PC-3 (cell line): Measurements from ENCODE around the gene VSTM2B. TPM values are rescaled to one million over a fixed set of nuclear protein-coding genes. Genes with fewer than 3 reads are reported as not detected.

Experiments used
- ATAC-seq: fragments of 200-7000 bp; cut with Tn5 transposase; 2 replicates; pipeline ENCODE4 v1.9.1; 2020; ENCODE audit warnings: mild to moderate bottlenecking, moderate library complexity
- BruUV-seq: library from RNA; stranded (reverse); fragments of 400-500 nt; replicated peaks from 2 replicates; lab custom pipeline; 2021; lab: Mats Ljungman, UMichigan
- CTCF ChIA-PET: fragments of 300-600 bp; sonication (Branson Sonifier 250); formaldehyde crosslinking; loops from one replicate; lab custom pipeline; 2022; ENCODE audit warnings: antibody characterized with exemption; lab: Charles Lee
- POLR2A ChIA-PET: fragments of 300-600 bp; sonication (Branson Sonifier 250); formaldehyde crosslinking; loops from one replicate; lab custom pipeline; 2022; ENCODE audit warnings: antibody characterized with exemption; ENCODE audit not compliant: unreplicated experiment; lab: Charles Lee
- DNase-seq: peaks from one replicate; pipeline ENCODE4 v3.0.0-alpha.2; 2015
- H2AFZ ChIP-seq: fragments of 300-600 bp; sonication (generic); 2 replicates; pipeline ENCODE4 v1.6.0; 2016; ENCODE audit warnings: antibody characterized with exemption, low read length
- H3F3A ChIP-seq: fragments of 300-600 bp; sonication (generic); one replicate; pipeline ENCODE4 v1.6.0; 2017; ENCODE audit warnings: antibody characterized with exemption, low read length, control low read depth, mild to moderate bottlenecking; ENCODE audit not compliant: unreplicated experiment
- H3K27ac ChIP-seq: fragments of 300-600 bp; sonication (generic); 2 replicates; pipeline ENCODE4 v1.5.1; 2016; ENCODE audit warnings: mild to moderate bottlenecking, low read length
- H3K27me3 ChIP-seq: fragments of 300-600 bp; sonication (generic); 2 replicates; pipeline ENCODE4 v1.6.1; 2016; ENCODE audit warnings: low read length, mixed read lengths
- H3K36me3 ChIP-seq: fragments of 300-600 bp; sonication (generic); 2 replicates; pipeline ENCODE4 v1.6.1; 2016; ENCODE audit warnings: low read depth, mixed run types, low read length, mixed read lengths
- H3K4me1 ChIP-seq: fragments of 300-600 bp; sonication (generic); 2 replicates; pipeline ENCODE4 v1.5.1; 2016; ENCODE audit warnings: low read length; ENCODE audit not compliant: insufficient read depth
- H3K4me2 ChIP-seq: fragments of 300-600 bp; sonication (generic); 2 replicates; pipeline ENCODE4 v1.6.0; 2016; ENCODE audit warnings: low read length
- H3K4me3 ChIP-seq: fragments of 300-600 bp; sonication (generic); 2 replicates; pipeline ENCODE4 v1.5.1; 2016; ENCODE audit warnings: mild to moderate bottlenecking, low read length, mixed read lengths
- H3K79me2 ChIP-seq: fragments of 300-600 bp; sonication (generic); 2 replicates; pipeline ENCODE4 v1.6.1; 2017; ENCODE audit warnings: low read length, mixed read lengths
- H3K9ac ChIP-seq: fragments of 300-600 bp; sonication (generic); 2 replicates; pipeline ENCODE4 v1.6.0; 2016; ENCODE audit warnings: mild to moderate bottlenecking, low read length
- H3K9me2 ChIP-seq: fragments of 300-600 bp; sonication (generic); replicated peaks from 2 replicates; pipeline ENCODE4 v1.6.1; 2016; ENCODE audit warnings: mixed run types, low read length, mixed read lengths
- H3K9me3 ChIP-seq: fragments of 300-600 bp; sonication (generic); 2 replicates; pipeline ENCODE4 v1.6.1; 2016; ENCODE audit warnings: low read length, mixed read lengths
- H4K20me1 ChIP-seq: fragments of 300-600 bp; sonication (generic); 2 replicates; pipeline ENCODE4 v1.6.1; 2016; ENCODE audit warnings: low read length, mixed read lengths
- EZH2 ChIP-seq: fragments of 300-600 bp; sonication (generic); IDR thresholded peaks from one replicate; pipeline ENCODE4 v1.6.1; 2017; ENCODE audit warnings: antibody characterized with exemption, mild to moderate bottlenecking, low read length; ENCODE audit not compliant: unreplicated experiment
- EZH2phosphoT487 ChIP-seq: fragments of 300-600 bp; sonication (generic); IDR thresholded peaks from 2 replicates; pipeline ENCODE4 v1.6.1; 2018; ENCODE audit warnings: mild to moderate bottlenecking, antibody characterized with exemption, low read length, borderline replicate concordance
- intact Hi-C: fragments of 100-400 bp; cut with micrococcal nuclease; formaldehyde crosslinking; loops from 2 replicates; pipeline ENCODE4 v1.9.0; 2023
- total RNA-seq: library from RNA; depleted of rRNA; stranded (reverse); fragments of >200 nt; gene quantifications from 2 replicates; pipeline ENCODE4 v1.2.3, GENCODE V29; 2014
- TF ChIP-seq, protein P1 (sequence below): fragments of 300-600 bp; sonication (generic); conservative IDR thresholded peaks from 2 replicates; pipeline ENCODE4 v1.5.1; 2017; ENCODE audit warnings: antibody characterized with exemption, low read depth, mild to moderate bottlenecking, low read length

Gene VSTM2B
- total RNA-seq, 1 experiment from 2014 or later: not detected

DNA sequence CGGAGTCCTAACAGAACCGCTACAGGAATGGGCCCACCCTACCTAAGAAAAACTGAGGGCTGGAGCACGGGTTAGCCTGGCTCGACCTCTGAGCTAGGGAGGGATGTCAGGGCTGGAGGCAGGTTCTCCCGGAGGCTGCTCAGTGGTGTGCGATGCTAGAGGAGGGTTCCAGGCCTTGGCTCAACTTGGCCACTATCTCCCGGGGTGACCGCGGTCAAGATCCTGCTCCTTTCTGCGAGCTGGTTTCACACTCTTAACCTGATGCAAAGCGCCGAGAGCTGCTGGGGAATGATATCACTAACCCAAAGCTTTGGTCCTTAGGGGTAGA, 80.6 kb downstream of the VSTM2B start:
- DNase-seq: no peak
- ChIA-PET POLR2A (interaction anchor here (0.6 kb wide), 3 partner anchors 8 to 108 kb away, joined by 3 to 6 read pairs (median 4); partner anchors contain the start of gene C19orf12), CTCF (interaction anchor here (1.0 kb wide), 1 partner anchor 59 kb away, joined by 4 read pairs; the partner anchor contains the start of gene PLEKHF1)
- peak; percentile 25 for ATAC-seq
- Histone ChIP-seq H3K9ac (peak overlapping the region; percentile 81), H3K79me2 (peaks cover 12% of the 10 kb centered on the region), H3K4me1 (peaks cover 3% of the 10 kb centered on the region; the same call in 1 of the 2 replicates), H3F3A (no peaks in the 10 kb centered on the region), H3K27ac (no peak overlapping the region), H3K4me2 (peak overlapping the region; percentile 82), H3K9me3 (no peaks in the 10 kb centered on the region), H4K20me1 (no peaks in the 10 kb centered on the region), H3K36me3 (no peaks in the 10 kb centered on the region; the same call in 1 of the 2 replicates), H3K27me3 (no peaks in the 10 kb centered on the region), H2AFZ (peak overlapping the region; percentile 79), H3K4me3 (peak overlapping the region; percentile 91), H3K9me2 (no peaks in the 10 kb centered on the region)
- TF ChIP-seq, protein P1, sequence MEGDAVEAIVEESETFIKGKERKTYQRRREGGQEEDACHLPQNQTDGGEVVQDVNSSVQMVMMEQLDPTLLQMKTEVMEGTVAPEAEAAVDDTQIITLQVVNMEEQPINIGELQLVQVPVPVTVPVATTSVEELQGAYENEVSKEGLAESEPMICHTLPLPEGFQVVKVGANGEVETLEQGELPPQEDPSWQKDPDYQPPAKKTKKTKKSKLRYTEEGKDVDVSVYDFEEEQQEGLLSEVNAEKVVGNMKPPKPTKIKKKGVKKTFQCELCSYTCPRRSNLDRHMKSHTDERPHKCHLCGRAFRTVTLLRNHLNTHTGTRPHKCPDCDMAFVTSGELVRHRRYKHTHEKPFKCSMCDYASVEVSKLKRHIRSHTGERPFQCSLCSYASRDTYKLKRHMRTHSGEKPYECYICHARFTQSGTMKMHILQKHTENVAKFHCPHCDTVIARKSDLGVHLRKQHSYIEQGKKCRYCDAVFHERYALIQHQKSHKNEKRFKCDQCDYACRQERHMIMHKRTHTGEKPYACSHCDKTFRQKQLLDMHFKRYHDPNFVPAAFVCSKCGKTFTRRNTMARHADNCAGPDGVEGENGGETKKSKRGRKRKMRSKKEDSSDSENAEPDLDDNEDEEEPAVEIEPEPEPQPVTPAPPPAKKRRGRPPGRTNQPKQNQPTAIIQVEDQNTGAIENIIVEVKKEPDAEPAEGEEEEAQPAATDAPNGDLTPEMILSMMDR: no peak
- no peak for TF ChIP-seq EZH2
- no peak for TF ChIP-seq EZH2phosphoT487
- BruUV-seq: TSS peak; percentile 75
- intact Hi-C loops: no loop called here

DNA sequence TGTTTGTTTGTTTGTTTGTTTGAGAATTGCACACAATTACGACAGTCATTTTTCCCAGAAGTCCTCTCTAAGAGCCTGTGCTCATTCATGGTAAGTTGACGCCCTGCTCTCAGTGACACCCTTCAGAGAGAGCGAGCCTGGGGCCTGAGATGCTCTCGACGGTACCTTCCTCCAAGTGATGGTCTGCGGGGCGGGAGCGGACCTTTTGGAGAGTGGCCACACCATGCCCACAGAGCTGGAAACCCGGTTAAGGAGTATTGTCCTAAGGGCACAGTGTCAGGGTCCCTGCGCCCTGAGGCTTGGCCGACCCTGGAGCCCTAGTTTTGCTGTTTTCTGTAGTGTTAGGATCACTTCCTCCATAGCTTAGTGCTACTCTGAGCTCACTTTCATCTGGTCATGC, 83.8 kb downstream of the VSTM2B start:
- TF ChIP-seq, protein P1: no peak
- TF ChIP-seq EZH2: no peak
- TF ChIP-seq EZH2phosphoT487: no peak
- H3K9ac ChIP-seq: no peak overlapping the region
- no peak overlapping the region for H3K4me2 ChIP-seq
- H3K9me2 ChIP-seq: no peaks in the 10 kb centered on the region
- BruUV-seq: no TSS peak
- ChIA-PET CTCF (interaction anchor here (1.7 kb wide), 1 partner anchor 56 kb away, joined by 3 read pairs; the partner anchor contains the start of gene PLEKHF1), POLR2A (interaction anchor here (1.1 kb wide), 1 partner anchor 14 kb away, joined by 3 read pairs; no protein-coding TSS in a partner anchor)
- intact Hi-C loops: loop anchor here (1.0 kb wide), 2 partner anchors 82 to 107 kb away; no protein-coding TSS in a partner anchor
- H3K4me1 ChIP-seq: peaks cover 3% of the 10 kb centered on the region; the same call in 1 of the 2 replicates
- H3K9me3 ChIP-seq: no peaks in the 10 kb centered on the region
- H3K27me3 ChIP-seq: no peaks in the 10 kb centered on the region
- H3K27ac ChIP-seq: no peak overlapping the region
- H4K20me1 ChIP-seq: no peaks in the 10 kb centered on the region
- no peak for ATAC-seq
- H2AFZ ChIP-seq: no peak overlapping the region
- H3K79me2 ChIP-seq: peaks cover 12% of the 10 kb centered on the region
- H3K4me3 ChIP-seq: no peak overlapping the region
- H3F3A ChIP-seq: no peaks in the 10 kb centered on the region
- peaks cover 4% of the 10 kb centered on the region; the same call in 1 of the 2 replicates for H3K36me3 ChIP-seq
- no peak for DNase-seq

DNA sequence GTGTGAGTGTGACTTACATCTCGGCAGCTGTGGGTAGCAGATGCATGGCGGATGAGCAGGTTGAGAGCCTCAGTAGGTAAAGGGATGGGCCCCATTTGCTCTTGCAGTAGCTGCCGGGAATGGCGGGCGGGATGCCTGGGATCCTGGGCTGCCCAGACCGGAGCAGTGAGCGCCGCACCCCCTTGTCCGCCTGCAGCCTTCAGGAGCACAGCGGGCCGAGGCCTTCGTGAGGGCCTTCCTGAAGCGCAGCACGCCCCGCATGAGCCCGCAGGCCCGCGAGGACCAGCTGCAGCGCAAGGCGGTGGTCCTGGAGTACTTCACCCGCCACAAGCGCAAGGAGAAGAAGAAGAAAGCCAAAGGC, 84.4 kb downstream of the VSTM2B start:
- no peak overlapping the region for H3K4me3 ChIP-seq
- H4K20me1 ChIP-seq: no peaks in the 10 kb centered on the region
- POLR2A ChIA-PET: interaction anchor here (0.6 kb wide), 1 partner anchor 105 kb away, joined by 3 read pairs; the partner anchor contains the start of gene C19orf12
- no peaks in the 10 kb centered on the region for H3K9me3 ChIP-seq
- peaks cover 3% of the 10 kb centered on the region; the same call in 1 of the 2 replicates for H3K4me1 ChIP-seq
- H3F3A ChIP-seq: no peaks in the 10 kb centered on the region
- H3K36me3 ChIP-seq: peaks cover 4% of the 10 kb centered on the region; the same call in 1 of the 2 replicates
- BruUV-seq: no TSS peak
- TF ChIP-seq EZH2phosphoT487 (no peak), EZH2 (no peak)
- TF ChIP-seq, protein P1: no peak
- H3K4me2 ChIP-seq: no peak overlapping the region
- CTCF ChIA-PET: interaction anchor here (1.7 kb wide), 1 partner anchor 55 kb away, joined by 3 read pairs; the partner anchor contains the start of gene PLEKHF1
- H2AFZ ChIP-seq: no peak overlapping the region
- H3K9ac ChIP-seq: no peak overlapping the region
- peaks cover 12% of the 10 kb centered on the region for H3K79me2 ChIP-seq
- DNase-seq: no peak
- no peaks in the 10 kb centered on the region for H3K9me2 ChIP-seq
- intact Hi-C loops: loop anchor here (1.0 kb wide), 2 partner anchors 81 to 106 kb away; no protein-coding TSS in a partner anchor
- no peak overlapping the region for H3K27ac ChIP-seq
- ATAC-seq: no peak
- H3K27me3 ChIP-seq: no peaks in the 10 kb centered on the region
